Stimulated activated CD8-positive, alpha-beta memory T cell treated with anti-CD3 and anti-CD28 coated beads, Interleukin-15, amount 100 ng/mL, for 1 hour (primary cell): ENCODE measurements around the gene RHOBTB1.
"Not testable (repeated sequence)": the region's sequence is repeated elsewhere in the genome, so short reads cannot be mapped to it uniquely, and the experiment has no call there.

Experiments used
- DNase-seq: peaks from one replicate; pipeline ENCODE4 v3.0.0-alpha.2; 2020; ENCODE audit warnings: low read depth

Gene RHOBTB1, protein sequence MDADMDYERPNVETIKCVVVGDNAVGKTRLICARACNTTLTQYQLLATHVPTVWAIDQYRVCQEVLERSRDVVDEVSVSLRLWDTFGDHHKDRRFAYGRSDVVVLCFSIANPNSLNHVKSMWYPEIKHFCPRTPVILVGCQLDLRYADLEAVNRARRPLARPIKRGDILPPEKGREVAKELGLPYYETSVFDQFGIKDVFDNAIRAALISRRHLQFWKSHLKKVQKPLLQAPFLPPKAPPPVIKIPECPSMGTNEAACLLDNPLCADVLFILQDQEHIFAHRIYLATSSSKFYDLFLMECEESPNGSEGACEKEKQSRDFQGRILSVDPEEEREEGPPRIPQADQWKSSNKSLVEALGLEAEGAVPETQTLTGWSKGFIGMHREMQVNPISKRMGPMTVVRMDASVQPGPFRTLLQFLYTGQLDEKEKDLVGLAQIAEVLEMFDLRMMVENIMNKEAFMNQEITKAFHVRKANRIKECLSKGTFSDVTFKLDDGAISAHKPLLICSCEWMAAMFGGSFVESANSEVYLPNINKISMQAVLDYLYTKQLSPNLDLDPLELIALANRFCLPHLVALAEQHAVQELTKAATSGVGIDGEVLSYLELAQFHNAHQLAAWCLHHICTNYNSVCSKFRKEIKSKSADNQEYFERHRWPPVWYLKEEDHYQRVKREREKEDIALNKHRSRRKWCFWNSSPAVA

DNA sequence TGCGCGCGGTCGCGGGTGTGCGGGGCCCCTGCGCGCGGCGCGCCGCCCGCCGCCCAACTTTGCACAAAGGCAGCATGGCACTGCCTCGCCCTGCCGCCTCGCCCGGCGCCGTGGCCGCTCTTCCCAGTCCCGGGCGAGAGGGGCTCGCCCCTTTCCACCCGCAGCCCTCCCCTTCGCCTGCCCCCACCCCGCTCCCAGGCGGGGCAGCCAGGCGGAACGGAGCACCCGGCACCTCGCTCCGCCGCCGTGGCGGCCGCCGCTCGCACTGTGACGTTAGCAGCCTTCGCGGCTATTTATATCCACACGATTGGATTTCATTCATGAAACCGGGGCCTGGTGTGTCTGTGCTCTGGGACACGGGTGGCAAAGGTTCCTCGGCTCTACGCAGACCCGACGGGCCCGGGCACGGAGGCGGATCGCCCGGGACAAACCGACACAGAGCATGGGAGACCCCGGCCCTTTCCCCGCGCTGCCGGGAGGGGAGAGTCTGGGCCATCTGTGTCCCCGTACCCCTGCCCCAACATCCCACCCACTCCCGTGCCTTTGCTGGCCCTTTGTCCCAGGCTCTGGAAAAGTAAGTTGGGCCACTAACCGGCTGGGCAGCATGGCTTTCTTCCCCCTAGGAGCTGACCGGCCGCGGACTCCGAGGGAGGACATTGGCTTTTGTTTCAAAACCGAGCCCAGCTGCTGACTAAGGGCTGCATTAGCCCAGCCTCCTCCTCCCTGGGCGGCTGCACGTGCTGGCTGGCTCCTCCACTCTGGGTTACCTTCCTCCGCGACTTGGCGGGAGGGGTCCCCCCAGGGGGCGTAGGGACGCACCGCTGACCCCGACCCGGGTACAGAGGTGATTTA, at the start of gene RHOBTB1:
RHOBTB1 (minus strand) TSS at position 128 of the 852 bp plus-strand sequence. CDS start 32,643 bp downstream, outside the sequence.
- no peak for DNase-seq

DNA sequence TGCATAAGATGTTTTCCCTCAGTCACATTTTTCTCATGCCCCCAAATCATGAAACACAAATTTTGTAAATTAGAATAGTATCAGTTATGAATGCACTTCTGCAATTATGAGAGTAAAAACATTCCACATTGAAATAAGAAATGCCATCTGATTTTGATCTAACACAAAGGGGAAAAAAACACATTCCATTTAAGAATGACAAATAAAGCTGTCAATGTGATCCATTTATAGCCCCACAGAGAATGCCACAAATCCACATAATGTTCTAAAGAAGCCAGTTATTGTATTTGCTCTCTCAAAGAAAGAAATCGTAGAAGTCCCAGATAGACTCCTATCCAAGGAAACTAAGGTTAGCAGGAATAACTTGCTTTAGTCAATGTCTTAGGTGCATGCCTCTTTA, 48.7 kb upstream of the RHOBTB1 start:
- DNase-seq: no peak

DNA sequence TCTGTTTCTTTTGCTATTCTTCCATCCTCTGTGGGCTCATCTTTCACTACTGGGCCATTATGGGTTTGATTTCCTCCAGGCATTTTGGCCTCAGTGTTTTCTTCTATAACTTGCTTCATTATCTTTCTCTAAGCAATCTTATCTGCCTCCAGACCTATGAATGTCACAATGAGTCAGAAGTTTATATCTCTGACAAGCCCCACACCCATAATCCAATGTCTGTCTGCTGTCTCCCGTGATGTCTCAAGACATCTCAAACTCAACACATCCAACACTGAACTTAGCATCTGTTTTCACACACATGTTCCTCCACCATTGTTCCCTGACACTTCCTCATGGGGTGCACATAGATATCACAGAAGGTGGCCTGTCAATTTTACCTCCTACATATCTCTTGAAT, 46.7 kb upstream of the RHOBTB1 start:
- DNase-seq: no peak

DNA sequence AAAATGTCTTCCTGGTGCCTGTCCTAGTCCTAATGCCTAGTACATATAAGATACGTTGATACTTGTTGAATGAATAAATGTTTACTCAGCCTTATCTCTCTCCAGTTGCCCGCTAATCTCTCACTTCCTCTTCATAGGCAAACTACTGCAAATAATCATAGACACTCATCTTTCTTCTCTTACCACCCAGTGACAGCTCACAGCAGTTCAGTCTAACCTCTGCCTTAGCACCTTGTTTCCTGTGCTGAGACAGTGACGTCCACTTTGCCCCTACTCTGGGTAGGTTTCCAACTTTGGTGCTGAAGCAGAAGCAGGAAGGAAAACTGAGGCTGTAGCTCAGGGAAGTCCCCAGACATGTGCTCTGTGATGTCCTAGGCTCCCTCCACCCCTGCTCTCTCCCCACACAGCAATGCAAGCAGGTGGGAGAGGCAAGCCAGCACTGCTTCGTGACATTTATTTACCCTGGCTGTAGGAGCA, 45.5 kb upstream of the RHOBTB1 start:
- no peak for DNase-seq

DNA sequence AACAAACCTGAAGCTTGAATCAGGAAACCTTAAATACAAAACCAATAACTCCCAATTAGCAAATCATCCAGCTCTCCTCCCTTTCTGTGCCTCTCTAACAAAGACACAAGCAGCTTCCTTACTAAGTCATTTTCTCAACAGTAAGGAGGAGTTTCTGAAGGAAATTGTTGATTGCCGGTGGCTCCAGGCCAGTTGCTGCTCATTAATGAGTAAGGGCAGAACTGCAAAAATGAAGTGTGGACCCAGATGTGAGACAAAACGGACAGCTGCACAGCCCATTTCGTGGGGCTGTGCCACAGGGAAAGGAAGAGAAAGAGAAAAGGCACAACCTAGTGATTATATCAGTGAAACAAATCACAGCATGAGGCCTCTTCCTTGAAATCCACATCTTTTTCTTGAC, 42.8 kb upstream of the RHOBTB1 start:
- DNase-seq: no peak

DNA sequence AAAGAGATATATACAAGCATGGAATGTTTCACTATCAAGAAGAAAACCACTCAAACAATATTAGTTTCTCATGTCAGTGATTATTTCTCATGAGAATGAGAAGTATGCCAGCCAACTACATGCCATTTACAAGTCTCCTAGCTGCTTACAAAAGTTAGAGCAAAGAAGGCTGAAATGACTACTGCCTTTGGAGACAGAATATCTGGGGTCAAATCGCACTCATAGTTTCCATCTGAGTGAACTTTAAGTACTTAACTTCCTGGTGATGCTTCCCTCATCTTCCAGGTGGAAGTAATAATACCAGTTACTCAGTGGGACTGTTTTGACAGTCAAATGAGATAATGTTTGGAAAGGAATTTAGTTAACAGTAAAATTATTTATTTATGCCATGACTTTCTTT, 42.0 kb upstream of the RHOBTB1 start:
- DNase-seq: no peak

DNA sequence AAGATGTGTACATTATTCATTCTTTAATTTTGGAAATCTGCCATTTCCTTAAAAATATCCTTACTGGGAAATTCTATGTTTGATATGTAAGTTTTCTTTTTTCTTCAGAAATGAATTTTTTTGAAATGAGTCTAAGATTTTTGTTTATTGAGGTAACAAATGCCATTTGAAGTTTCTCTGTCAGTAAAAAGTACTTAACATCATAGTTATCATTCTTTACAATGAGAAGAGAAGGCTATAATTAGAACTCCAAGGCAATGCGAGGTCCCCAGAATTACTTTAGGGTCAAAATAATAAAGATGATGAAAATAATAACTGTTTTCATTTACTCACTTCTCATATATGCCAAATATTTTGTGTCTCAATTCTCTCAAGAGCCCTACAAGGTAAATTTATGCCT, 37.0 kb upstream of the RHOBTB1 start:
- no peak for DNase-seq

DNA sequence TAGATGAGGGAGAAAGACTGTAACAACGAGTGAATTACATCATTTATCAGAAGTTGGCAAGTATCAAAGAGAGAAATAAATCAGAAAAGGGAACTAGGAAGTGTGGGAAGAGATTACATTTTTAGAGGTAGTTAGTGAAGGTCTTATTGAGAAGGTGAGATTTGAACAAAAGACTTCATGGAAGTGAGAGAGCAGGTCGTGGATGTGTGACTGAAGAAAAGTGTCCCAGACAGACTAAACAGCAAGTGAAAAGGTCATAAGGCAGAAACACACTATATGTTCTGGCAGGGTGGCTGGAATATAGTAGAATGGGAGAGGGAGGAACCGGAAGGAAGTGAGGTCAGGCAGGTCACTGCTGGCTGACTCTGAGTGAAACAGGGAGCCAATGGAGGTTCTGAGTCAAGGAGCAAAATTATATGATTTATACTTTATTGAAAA, 35.7 kb upstream of the RHOBTB1 start:
- DNase-seq: no peak

DNA sequence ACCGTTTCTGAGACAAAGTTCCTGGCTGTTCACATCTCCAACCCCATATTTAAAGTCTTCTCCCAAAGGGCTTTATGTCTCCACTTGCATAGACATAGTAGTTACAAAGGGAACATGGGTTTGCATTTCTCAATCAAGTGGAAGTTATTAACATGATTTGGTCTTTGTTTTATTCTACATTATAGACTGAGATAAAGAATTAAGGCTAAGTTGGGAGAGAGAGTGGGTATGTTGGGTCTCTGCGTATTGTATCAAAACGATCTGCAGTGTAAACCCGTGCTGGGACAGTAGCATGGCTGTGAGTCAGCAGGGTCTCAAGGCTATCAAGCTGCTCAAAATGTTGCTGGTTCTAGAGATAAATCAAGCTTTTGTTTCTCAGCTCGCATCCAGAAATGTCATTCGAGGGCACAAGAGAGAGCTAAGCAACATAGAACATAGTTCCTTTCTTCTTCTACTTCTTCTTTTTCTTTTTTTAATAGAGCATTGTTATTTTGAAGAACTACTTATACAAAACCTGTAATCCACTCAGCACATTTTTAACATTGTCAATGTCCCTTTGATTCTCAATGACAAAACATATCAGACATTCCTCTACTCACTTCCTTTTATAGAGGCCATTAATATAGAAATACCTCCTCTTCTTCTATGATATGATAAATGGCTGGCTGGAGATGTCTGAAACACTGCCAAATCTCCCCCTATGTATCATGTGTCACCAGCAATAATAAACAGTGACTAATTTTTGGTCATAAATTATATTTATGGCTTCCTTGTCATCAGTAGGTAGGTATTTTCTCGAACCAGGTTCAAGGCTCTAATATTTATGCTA, 34.5 kb upstream of the RHOBTB1 start:
- no peak for DNase-seq

DNA sequence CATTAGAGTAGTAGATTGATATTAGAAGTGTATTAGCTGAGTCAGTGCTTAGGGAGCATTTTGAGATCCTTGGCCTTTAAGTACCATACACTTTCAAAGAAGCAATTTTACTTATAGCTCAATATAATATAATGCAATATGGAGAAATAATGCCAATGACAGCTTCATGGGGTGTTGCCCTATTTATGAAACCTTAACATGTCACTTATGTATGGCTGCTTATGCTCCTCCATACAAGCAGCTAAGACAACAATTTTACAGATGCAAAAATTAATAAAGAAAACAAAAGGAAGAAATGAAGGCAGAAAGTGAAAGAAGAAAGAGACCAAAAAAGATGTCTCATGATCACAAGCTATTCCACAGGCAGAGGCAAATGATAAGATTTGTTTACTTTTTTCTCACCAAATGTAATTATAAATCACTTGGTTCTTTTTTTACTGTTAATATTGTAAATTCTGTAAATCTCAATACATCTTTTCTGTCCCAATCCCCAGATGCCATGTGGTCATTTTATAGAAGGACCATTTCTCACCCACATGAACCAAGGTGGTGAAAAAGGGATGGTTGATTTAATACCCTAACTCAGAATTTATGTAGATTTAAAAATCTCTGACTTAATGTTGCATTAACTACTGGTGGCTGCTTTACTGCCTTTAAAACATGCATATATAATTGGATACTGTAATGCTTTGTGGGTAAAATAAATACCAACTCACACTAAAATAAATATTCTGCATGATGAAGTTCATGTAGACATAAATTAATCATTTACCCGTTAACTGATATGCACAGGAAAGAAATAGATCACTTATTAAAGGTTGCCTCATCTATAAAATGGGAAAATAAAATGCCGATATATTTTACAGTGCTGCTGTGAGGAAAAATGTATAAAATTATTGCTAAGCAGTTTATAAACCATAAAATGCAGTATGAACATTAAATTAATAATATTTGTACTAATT, 33.5 kb upstream of the RHOBTB1 start:
- DNase-seq: no peak

DNA sequence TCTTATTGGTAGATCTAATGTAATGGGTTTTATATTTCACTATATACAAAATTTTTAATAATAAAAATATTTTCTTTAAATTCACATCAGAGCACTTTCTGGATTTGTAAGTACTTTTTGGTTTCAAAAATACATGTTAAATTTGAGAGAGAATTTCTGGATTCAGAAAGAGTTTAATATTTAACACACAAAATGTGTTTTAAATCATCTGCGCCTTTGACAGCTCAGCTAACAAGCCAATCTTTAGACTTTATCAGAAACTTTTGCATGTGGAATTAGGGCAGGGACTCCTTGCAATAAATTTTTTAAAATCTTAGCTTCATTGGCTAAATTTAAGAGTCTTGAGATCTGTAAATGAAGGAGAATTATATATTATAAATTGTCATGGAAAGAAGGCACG, 32.7 kb upstream of the RHOBTB1 start:
- no peak for DNase-seq

DNA sequence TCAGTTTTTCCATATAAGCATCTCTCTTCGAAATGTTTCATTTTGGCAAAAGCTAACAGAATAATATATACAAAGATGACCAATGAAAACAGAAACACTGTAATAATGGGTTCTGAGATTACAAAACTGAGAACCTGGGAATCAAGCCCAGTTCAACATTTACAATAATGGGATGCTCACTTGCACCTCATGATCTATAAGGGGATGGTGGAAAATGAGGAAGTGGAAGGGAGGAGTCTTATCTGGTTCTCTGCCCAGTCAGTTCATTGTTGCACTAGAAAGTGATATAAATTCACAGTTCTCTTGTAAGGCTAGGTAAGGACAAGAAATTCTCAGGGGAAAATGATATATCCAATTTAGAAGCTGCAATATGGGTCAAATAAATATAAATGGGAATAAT, 31.7 kb upstream of the RHOBTB1 start:
- no peak for DNase-seq

DNA sequence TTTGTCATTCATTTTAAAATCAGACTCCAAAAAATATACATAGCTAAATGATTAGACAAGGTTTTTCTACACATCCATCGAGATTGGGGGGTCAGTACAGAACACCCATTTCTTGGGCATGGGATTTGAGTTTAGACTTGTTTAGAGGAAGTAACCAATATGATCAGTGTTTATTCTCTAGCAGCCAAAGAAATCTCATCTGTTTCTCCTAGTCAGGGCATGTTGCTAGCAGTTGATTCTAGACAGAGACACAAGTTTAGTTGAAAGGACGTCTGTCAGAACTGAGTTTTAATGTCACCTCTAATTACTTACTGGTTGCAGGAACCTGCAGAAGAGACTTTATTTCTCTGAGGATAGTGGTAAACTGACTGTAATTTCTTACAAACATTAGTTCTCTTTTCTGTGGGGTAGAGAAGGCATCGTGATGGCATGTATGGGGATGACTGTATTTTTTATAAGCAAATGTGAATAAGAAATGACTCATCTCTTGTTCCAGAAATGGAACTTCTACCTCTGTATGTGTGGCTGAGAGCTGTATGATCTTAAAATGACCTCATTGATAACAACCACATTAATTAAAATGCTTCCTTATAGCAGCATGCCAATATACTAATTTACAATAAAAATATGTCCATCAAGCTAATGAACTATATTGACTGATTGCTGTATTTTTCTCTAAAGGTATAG, 30.6 kb upstream of the RHOBTB1 start:
- no peak for DNase-seq

DNA sequence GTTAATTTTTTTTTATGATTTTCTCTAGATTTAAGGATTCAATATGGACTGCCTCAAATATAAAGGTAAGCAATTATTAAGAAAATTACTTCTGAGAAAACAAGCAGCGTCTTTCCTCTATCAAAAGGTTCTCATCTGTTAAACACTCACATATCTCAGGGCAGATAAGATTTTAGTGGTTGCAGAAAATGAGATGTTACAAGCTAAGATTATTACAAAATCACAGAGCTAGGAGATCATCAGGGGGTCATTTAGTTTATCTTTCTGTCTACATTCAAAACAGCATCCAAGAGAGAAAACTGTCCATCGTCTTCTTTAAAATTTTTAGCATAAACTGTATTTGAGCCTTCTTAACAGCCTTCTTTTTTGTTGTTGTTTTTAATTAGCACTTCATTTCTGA, 29.1 kb upstream of the RHOBTB1 start:
- no peak for DNase-seq

DNA sequence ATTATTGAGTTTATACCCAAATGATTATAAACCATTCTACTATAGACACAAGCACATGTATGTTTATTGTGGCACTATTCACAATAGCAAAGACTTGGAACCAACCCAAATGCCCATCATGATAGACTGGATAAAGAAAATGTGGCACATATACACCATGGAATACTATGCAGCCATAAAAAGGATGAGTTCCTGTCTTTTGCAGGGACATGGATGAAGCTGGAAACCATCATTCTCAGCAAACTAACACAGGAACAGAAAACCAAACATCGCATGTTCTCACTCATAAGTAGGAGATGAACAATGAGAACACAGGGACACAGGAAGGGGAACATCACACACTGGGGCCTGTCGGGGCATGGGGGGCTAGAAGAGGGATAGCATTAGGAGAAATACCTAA, 28.2 kb upstream of the RHOBTB1 start:
- DNase-seq: not testable (repeated sequence)

DNA sequence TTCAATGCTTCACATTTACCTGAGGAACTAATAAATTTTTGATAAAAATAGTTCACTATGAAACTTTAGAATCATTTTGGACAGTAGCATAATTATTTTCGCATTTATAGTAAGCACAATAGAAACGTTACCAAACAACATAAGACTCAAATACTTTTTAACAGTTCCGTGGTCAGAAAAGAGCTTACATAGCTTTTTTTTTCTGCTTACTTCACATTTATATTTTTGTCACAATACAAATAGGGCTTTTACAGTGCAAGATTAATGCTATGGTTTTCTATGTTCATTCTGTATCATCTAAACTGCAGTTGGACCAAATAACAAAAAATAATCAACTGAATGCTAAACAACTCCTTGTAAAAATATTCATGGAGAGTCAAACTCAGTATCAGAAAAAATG, 26.5 kb upstream of the RHOBTB1 start:
- no peak for DNase-seq

DNA sequence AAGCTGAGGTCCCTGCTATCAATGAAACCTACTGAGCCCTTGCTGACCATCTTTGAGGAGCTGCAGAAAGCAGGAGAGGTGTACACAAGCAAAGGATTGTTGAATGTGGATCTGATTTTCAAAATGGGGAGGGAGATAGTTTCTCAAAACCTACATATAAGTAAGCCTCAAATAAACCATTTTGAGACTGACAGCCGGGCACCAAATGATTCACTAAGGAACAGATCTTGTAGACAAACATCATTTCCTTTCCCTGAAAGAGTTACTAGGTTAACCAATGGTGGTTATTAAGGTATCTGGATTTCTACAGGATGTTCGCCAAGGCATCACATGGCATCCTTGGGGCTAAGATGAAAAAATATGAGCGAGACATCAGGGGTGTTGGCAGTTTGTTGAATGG, 24.5 kb upstream of the RHOBTB1 start:
- DNase-seq: no peak

DNA sequence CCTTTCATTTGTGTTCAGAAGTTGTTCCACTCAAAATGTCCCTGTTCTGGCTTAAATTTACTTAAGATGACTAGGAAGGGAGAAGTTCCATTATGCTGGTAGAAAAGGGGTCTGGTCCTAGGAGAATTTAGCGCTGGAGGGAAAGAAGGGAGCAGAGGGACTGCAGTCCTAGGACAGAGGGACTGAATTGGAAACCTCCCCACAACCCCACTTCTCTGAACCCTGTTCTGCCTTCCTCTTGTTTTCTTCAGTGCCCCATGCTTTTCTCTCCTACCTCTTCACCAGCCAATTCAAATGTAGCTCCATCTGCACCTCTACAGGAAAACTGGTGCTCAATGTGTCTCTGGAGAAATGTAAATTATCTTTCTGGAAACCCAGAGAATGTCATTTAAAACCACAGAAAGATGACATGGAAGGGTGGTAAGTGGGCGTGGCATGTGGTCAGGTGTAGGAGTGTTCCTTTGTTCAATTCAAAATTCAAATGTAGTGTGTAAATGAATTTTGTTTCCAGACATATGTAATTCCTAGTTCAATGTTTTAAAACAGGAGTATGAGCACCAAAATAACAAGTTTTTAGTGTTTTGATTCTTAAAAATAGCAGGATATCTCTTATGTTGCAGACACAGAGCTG, 24.0 kb upstream of the RHOBTB1 start:
- DNase-seq: no peak

DNA sequence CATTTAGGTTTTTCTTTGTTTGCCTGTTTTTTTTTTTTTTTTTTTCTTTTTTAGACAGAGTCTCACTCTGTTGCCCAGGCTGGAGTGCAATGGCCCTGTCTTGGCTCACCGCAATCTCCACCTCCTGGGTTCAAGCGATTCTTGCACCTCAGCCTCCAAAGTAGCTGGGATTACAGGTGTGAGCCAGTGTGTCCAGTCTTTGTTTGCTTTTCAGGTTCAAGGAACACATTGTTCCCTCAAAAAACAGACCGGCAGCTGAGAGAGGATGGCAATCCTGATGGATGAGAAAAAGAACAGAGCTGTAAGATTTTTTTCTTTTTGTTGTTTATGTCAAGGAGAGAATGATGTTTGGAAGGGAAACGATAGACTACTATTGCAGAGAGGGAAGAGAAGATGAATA, 23.3 kb upstream of the RHOBTB1 start:
- DNase-seq: no peak
